Mucosa of descending colon (tissue), 3 donors: ENCODE results near the gene CDH4. TPM values are rescaled to one million over a fixed set of nuclear protein-coding genes. Genes with fewer than 3 reads are reported as not detected.

Source experiments
- ATAC-seq: fragments of 200-7000 bp; cut with Tn5 transposase; one replicate; pipeline ENCODE4 v1.9.1; 2020; ENCODE audit warnings: mild to moderate bottlenecking, moderate library complexity
- DNase-seq, 3 donors: peaks; one replicate each; pipeline ENCODE4 v3.0.0-alpha.2; 2020
- H3K36me3 ChIP-seq: fragments of 200-600 bp; one replicate; pipeline ENCODE4 v1.8.0; 2021; ENCODE audit warnings: low read depth, mild to moderate bottlenecking
- H3K4me1 ChIP-seq: fragments of 200-600 bp; one replicate; pipeline ENCODE4 v1.8.0; 2021; ENCODE audit warnings: low read depth, mild to moderate bottlenecking
- H3K4me3 ChIP-seq: fragments of 200-600 bp; one replicate; pipeline ENCODE4 v1.8.0; 2021; ENCODE audit warnings: mild to moderate bottlenecking
- H3K9me3 ChIP-seq: fragments of 200-600 bp; one replicate; pipeline ENCODE4 v1.8.0; 2021; ENCODE audit warnings: mild to moderate bottlenecking
- CTCF ChIP-seq: fragments of 200-600 bp; IDR thresholded peaks from one replicate; pipeline ENCODE4 v1.8.0; 2022; ENCODE audit warnings: antibody characterized with exemption, mild to moderate bottlenecking
- intact Hi-C, 2 donors: fragments of 100-400 bp; cut with DNase I in 1 of 2; cut with micrococcal nuclease in 1 of 2; formaldehyde crosslinking; loops; one replicate each; pipeline versions ENCODE4 v1.11.0 to v1.11.1; 2022; cut with DNase I, micrococcal nuclease
- total RNA-seq, 3 donors: library from RNA; stranded (reverse); fragmentation: NEBNext Ultra II Directional in 2 of 3; extraction: Animal tissue kit (Norgen Biotek cat#: 25700) in 2 of 3; gene quantifications; one replicate each; pipeline versions ENCODE4 v1.2.1 to v1.2.4, GENCODE V29; 2021 to 2023
- donor health status: DM: no; HTN: no; CAD: no; lungs with moderate emphysema.
- donor health status: DM: no; HTN: no; CAD: no.
- donor health status: DM: no; HTN: yes; CAD: no.

The CDH4 gene
- total RNA-seq, 3 donors from 2014 or later: 0.16 TPM; not detected in 2

GRCh38 chr20:61253264-61253639 is 1.2 kb downstream of the CDH4 start:
- Histone ChIP-seq H3K4me3 (no peak overlapping the region), H3K9me3 (no peaks in the 10 kb centered on the region), H3K4me1 (peaks cover 7% of the 10 kb centered on the region), H3K36me3 (no peaks in the 10 kb centered on the region)
- ATAC-seq: peak; percentile 15
- no peak for DNase-seq
- intact Hi-C loops: no loop called here
- no peak for TF ChIP-seq CTCF

- no peak for ATAC-seq
- H3K4me3 ChIP-seq: no peak overlapping the region
- no peak for TF ChIP-seq CTCF
- H3K4me1 ChIP-seq: peaks cover 7% of the 10 kb centered on the region
- H3K9me3 ChIP-seq: no peaks in the 10 kb centered on the region
- intact Hi-C loops: no loop called here
- H3K36me3 ChIP-seq: no peaks in the 10 kb centered on the region
- DNase-seq: no peak
Observed at GRCh38 chr20:61253640-61254511, 1.8 kb downstream of the CDH4 start.

- DNase-seq (no peak), ATAC-seq (no peak)
- H3K4me1 ChIP-seq: peaks cover 7% of the 10 kb centered on the region
- no peaks in the 10 kb centered on the region for H3K9me3 ChIP-seq
- intact Hi-C loops: no loop called here
- H3K4me3 ChIP-seq: no peak overlapping the region
- no peaks in the 10 kb centered on the region for H3K36me3 ChIP-seq
- TF ChIP-seq CTCF: no peak
Observed at GRCh38 chr20:61254881-61255626, 3.0 kb downstream of the CDH4 start.

GRCh38 chr20:61256365-61256764 is 4.3 kb downstream of the CDH4 start:
- Histone ChIP-seq H3K4me3 (no peak overlapping the region), H3K9me3 (no peaks in the 10 kb centered on the region), H3K36me3 (no peaks in the 10 kb centered on the region), H3K4me1 (peaks cover 7% of the 10 kb centered on the region)
- ATAC-seq (no peak), DNase-seq (no peak)
- no peak for TF ChIP-seq CTCF
- intact Hi-C loops: no loop called here

- no peak for TF ChIP-seq CTCF
- DNase-seq (no peak), ATAC-seq (no peak)
- intact Hi-C loops: no loop called here
- Histone ChIP-seq H3K4me3 (no peak overlapping the region), H3K36me3 (no peaks in the 10 kb centered on the region), H3K9me3 (no peaks in the 10 kb centered on the region), H3K4me1 (peaks cover 7% of the 10 kb centered on the region)
Observed at GRCh38 chr20:61256824-61257223, 4.8 kb downstream of the CDH4 start.
